RCC 7860 (cell line): ENCODE data around the gene ZDHHC21.
A peak's percentile ranks its signal among the peaks of the same experiment; 100 is the strongest.

Source experiments
- DNase-seq: peaks from one replicate; pipeline ENCODE4 v3.0.0-alpha.2; 2015; ENCODE audit warnings: low spot score
- FAIRE-seq: peaks from 2 replicates; lab custom pipeline; 2012; peaks lifted over from hg19 to GRCh38; lab: Jason Lieb, UNC

ZDHHC21 gene

GRCh38 chr9:14618836-14619420, 74.3 kb downstream of the ZDHHC21 start:
- FAIRE-seq (no peak), DNase-seq (no peak)

DNA sequence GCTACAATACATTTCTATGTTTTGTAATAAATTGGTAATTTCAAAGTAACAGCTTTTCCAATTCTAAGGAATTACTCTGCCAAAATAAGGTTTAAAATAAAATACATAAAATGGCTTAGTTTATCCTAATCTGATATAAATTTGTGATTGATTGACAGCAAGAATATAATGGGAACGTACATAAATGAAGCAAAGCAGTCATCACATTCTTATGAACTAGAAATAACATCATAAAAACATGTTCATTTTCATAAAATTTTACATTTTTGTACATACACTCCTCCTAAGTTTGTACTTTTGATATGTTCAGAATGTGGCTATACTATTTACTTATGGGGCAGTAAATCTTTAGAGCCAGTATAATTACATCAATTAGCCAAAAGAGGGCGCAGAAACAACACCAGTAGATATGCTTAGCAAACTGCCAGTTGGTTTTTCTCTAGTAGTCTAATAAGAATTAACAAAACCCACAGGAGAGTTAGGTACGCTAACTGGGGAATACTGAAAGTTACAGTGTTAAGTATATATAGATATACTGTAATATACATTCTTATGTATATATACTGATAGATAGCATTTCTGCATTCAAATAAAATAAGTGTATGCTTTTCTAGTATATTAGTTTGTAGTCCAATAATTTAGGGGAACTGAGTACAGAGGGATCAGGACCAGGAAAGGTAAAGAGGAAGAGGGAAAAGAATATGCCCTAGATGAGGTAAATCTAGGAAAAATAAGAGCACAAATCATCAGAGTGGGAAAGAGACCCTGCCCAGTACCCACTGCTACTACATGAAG, 76.8 kb downstream of the ZDHHC21 start:
- peak; percentile 72 for FAIRE-seq
- DNase-seq = peak; percentile 17

- FAIRE-seq = no peak
- DNase-seq = no peak
These were observed 84.7 kb downstream of the ZDHHC21 start for GRCh38 chr9:14608540-14608939.

DNA sequence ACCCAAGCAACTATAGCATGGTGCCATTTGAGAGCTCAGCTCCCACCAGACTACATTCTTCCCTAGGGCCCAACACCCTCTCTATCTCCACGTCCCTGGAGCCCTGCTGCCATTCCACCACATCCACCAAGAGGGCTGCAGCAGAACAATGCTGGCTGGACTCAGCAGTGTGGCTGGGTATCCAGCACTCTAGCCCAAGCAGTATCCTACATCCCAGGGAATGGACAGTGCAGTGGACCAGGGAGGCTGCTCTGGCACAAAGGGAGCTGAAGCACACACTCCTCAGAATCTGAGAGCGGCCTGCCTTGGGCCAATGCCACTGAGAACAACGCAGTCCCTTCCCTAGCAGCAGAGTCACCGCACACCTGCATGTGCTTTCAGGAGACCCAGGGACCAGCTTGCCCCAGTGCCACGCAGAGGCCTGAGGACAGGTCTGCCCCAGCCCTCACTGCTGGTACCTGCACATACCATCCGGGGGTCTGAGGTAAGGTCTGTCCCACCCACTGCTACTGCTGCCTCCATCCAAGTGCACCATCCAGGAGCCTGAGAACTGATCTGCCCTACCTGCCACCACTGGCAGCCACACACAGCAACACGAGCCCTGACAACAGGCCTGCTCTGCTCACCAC, 95.9 kb downstream of the ZDHHC21 start:
- no peak for DNase-seq
- no peak for FAIRE-seq

- DNase-seq (no peak), FAIRE-seq (no peak)
These were observed 99.8 kb downstream of the ZDHHC21 start for GRCh38 chr9:14593406-14593805.

DNA sequence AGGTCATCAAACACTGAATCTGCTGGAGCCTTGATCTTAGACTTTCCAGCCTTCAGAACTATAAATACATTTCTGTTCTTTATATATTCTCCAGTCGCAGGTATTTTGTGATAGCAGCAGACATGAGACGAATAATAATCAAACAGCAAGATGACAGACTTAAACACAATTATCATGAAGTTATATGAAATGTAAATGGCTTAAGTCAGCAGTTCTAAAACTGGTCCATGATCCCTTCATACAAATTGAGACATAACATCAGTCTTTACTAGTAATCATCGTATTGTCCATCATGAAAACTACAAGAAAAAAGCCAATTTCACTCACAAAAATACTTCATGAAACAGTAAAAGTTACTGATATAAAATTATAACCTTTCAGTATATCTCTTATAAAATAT, 101.8 kb downstream of the ZDHHC21 start:
- FAIRE-seq (no peak), DNase-seq (no peak)

DNA sequence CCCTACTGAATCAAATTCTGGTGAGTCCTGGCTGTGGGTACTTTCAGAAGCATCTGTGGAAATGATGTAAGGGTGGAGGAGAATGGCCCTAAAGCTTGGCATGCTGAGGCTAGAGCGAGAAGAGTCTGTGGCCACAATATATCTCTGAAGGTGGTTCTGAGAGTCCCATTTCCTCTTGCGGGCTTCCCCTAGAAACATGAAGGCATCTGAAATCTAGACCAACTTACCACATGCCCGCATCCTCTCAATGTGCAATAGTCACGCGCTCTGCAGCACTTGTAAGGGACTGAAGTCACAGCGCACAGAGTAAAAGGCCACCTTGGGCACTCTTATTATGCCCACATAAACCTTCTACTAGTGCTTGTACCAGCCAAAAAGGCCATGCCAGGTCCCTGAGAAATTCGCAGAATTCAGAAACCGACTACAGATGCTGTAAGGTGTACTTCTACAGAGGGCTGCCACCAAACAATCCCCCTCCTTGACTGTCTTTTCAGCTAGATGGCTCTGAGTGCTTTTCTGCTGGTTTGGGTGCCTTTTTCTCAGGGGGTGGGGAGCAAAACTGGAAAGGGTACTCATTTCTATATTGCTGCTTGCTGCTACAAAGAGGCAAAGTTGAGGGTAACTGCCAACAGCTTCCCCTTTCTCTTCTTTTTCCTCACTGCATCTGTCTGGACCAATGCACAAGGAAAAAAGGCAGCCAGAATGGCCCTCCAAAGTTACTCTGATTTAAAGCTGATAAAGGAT, 107.3 kb downstream of the ZDHHC21 start:
- DNase-seq = no peak
- FAIRE-seq = no peak

DNA sequence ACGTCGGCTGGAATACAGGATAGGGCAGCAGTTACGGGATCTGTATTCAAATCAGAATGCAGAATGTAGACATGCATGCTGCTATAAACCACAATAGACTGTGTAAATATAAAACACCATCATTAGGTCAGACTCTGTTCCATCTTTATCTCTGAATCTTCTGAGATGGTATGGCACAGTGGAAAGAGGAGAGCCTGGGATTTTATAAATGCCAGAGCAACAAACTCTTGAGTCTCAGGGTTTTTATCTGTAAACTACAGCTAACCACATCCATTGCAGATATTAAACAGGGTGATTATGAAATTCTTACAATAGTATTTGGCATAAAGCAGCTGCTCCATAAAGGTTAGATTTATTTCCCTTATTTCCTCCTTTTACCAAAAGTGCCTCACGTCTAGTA, 108.7 kb downstream of the ZDHHC21 start:
- FAIRE-seq = no peak
- DNase-seq = no peak

GRCh38 chr9:14578030-14578429, 115.2 kb downstream of the ZDHHC21 start:
- no peak for DNase-seq
- FAIRE-seq = no peak

GRCh38 chr9:14574173-14574572, 119.1 kb downstream of the ZDHHC21 start:
- DNase-seq (no peak), FAIRE-seq (no peak)

DNA sequence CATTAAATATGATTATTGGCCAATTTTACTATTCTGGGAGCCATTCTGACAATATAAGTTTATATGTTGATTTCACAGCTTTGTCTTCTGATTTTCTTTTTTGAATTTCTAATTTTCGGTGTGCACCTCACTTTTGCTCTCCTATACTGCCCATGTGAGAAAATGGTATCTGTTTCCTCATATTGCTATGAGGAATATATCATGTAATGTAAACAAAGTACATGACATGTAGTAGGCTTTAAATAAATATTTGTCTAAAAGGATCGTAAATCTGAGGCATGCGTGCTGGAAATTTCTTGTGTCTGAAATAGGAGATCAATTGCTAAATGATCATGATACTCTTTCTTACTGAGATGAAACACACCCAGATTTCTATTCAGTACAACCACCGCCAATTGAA, 119.9 kb downstream of the ZDHHC21 start:
- FAIRE-seq (no peak), DNase-seq (no peak)

DNA sequence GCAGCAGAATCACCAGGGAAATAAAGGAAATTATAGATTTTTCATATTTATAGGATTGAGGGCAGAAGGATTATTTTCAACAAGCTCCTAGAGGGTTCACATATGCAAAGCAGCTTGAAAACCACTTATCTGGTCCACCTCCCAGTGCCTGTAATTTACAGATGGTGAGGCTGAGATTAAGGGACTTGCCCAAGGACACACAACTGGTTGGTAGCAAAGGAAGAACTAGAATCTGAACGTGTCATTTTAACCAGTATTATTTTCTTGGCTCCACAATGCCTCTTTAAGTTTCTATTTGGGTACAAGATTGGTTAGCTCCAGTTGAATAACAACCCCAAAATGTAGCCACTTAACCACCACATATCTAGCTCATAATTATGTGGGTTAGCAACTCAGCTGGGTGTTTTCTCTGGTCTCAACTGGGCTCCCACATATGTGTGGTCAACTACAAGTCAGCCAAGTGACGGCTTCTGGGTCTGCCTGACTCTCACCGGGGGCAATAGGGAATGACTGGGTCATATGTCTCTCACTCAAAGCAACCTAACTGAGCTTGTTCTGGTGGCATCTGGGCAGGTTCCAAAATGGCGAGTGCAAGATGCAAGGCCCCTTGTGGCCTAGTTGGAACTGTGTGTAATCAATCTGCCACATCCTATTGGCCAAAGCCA, 127.7 kb downstream of the ZDHHC21 start:
- FAIRE-seq (no peak), DNase-seq (no peak)

DNA sequence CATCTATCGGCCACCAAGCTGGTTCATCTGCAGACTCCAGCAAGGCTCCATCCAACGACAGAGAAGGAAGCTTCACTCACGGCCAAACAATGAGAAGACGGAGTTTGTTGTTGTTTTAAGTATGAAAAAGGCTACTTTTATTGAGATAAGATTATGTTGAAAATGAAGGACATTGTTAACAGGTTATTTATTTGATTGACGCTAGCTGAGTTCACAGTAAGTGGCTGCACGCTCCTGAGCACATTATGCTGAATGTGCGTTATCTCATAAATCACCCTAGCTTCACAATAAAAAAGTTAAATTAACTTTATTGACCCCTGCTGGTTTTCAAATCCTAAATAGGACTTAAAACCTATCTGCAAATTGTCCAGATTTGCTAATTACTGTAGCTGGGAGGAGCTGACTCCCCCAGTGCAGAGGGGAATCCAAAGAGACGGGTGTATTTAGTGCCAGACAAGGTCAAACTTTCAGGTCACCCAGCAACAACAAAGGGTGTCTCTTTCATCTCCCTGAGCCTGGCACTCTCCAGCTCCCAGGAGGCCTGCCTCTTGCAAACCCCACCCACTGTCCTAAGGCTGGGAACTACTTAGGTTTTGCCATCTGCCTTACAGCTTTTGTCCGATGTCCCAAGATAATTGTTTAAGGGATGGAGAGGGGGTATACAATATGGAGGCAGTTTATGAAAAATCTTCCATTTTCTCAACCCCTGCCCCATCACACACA, 129.2 kb downstream of the ZDHHC21 start:
- FAIRE-seq (no peak), DNase-seq (no peak)

GRCh38 chr9:14561929-14562405, 131.3 kb downstream of the ZDHHC21 start:
- DNase-seq (no peak), FAIRE-seq (no peak)
